Measurements from ENCODE around the gene MAGI2. TPM values are rescaled to one million over a fixed set of nuclear protein-coding genes. Genes with fewer than 3 reads are reported as not detected.

The MAGI2 gene
- total RNA-seq, 1 experiment from 2014 or later = 0.22 TPM

DNA sequence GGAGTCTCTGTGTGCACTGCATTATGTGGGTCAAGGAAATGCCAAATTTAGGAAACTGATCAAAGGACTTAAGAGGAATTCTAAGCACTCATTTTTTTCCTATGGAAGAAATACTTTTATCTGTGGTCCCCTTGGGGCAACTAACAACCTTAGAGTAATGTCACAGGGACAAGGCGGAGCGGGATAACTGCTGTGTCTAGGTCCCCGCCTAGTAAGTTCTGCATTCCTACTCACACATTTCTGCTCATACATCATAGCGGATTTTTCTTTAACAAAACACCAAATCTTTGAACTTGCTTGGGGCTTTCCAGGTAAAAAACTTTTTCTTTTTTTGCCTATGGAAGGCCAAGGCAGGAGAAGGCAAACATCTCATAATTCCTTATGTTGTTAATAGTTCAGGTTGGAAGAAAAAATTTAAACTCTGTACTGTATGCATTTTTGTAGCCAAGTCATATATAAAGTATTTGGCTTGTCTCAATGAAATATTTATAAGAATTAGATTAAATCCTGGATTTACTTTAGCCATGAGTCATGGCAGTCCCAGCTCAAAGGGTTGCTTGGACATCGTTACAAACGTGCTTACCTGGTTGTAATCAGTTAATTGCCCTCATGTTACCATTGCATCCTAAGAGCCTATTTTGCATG is 1369.9 kb downstream of the MAGI2 start:
- BruUV-seq (replicated peaks) = no TSS peak
- no peaks in the 10 kb centered on the region for H3K9me3 ChIP-seq (ENCODE audit: control insufficient read depth in 1 of 2, insufficient read depth in 1 of 2, low read depth in 1 of 2, low read length in 2 of 2)
- no peak overlapping the region for H3K27ac ChIP-seq (ENCODE audit: low read depth, low read length)

GRCh38 chr7:78082556-78082955 is 1370.9 kb downstream of the MAGI2 start:
- H3K4me3 ChIP-seq (replicated peaks in 1 of 2; ENCODE audit: low read depth in 1 of 2, low read length in 2 of 2) = no peak overlapping the region
- no peak overlapping the region for H3K4me2 ChIP-seq (ENCODE audit: low read length)
- BruUV-seq (replicated peaks) = no TSS peak
- intact Hi-C loops (cut with micrococcal nuclease) = no loop called here
- ATAC-seq = no peak
- H3K9ac ChIP-seq (ENCODE audit: low read length) = no peak overlapping the region
- no peak for DNase-seq (ENCODE audit: low read depth, low spot score)
- 0 out of 2 replicates have a peak, but pooled peaks cover 3% of the 10 kb centered on the region for H4K20me1 ChIP-seq (ENCODE audit: insufficient read depth)
- no peak overlapping the region for H2AFZ ChIP-seq (ENCODE audit: low read depth, low read length, poor library complexity, severe bottlenecking)
- peaks cover 30% of the 10 kb centered on the region for H3K27me3 ChIP-seq (ENCODE audit: insufficient read depth, low read length)
- ChIA-PET RAD21 (ENCODE audit: low non-redundant PET in 1 of 2, low total read pairs in 2 of 2, uncharacterized antibody in 2 of 2, unreplicated experiment in 2 of 2) (no interaction called here), CTCF (no interaction called here), POLR2A (no interaction called here)
- H3K4me1 ChIP-seq (ENCODE audit: control insufficient read depth in 1 of 2, insufficient read depth in 2 of 2, low read length in 2 of 2) = no peaks in the 10 kb centered on the region
- H3K27ac ChIP-seq (ENCODE audit: low read depth, low read length) = no peak overlapping the region
- no peaks in the 10 kb centered on the region for H3K79me2 ChIP-seq (ENCODE audit: insufficient read depth, low read length)
- H3K36me3 ChIP-seq (ENCODE audit: control insufficient read depth in 1 of 2, insufficient read depth in 2 of 2, low read length in 2 of 2) = no peaks in the 10 kb centered on the region
- no peaks in the 10 kb centered on the region for H3K9me2 ChIP-seq (ENCODE audit: insufficient read depth)
- no peaks in the 10 kb centered on the region for H3K9me3 ChIP-seq (ENCODE audit: control insufficient read depth in 1 of 2, insufficient read depth in 1 of 2, low read depth in 1 of 2, low read length in 2 of 2)
- no peak for TF ChIP-seq JUND (IDR thresholded peaks at IDR 0.05)
- TF ChIP-seq ATF3 (IDR thresholded peaks at IDR 0.05) = no peak
- no peak for TF ChIP-seq EZH2phosphoT487 (IDR thresholded peaks at IDR 0.05; ENCODE audit: borderline replicate concordance)
- no peak for TF ChIP-seq POLR2A (IDR thresholded peaks at IDR 0.05; ENCODE audit: borderline replicate concordance, extremely low read depth, insufficient read depth, insufficient read length)
- TF ChIP-seq YY1 (IDR thresholded peaks at IDR 0.05; ENCODE audit: extremely low read depth, insufficient replicate concordance, low read depth, low read length) = no peak
- TF ChIP-seq SRF (IDR thresholded peaks at IDR 0.05; ENCODE audit: low read depth) = no peak
- TF ChIP-seq EGR1 (IDR thresholded peaks at IDR 0.05; ENCODE audit: low read depth) = no peak
- TF ChIP-seq POLR2AphosphoS5 (IDR thresholded peaks at IDR 0.05; ENCODE audit: low read depth, low read length) = no peak
- TF ChIP-seq, protein P1, sequence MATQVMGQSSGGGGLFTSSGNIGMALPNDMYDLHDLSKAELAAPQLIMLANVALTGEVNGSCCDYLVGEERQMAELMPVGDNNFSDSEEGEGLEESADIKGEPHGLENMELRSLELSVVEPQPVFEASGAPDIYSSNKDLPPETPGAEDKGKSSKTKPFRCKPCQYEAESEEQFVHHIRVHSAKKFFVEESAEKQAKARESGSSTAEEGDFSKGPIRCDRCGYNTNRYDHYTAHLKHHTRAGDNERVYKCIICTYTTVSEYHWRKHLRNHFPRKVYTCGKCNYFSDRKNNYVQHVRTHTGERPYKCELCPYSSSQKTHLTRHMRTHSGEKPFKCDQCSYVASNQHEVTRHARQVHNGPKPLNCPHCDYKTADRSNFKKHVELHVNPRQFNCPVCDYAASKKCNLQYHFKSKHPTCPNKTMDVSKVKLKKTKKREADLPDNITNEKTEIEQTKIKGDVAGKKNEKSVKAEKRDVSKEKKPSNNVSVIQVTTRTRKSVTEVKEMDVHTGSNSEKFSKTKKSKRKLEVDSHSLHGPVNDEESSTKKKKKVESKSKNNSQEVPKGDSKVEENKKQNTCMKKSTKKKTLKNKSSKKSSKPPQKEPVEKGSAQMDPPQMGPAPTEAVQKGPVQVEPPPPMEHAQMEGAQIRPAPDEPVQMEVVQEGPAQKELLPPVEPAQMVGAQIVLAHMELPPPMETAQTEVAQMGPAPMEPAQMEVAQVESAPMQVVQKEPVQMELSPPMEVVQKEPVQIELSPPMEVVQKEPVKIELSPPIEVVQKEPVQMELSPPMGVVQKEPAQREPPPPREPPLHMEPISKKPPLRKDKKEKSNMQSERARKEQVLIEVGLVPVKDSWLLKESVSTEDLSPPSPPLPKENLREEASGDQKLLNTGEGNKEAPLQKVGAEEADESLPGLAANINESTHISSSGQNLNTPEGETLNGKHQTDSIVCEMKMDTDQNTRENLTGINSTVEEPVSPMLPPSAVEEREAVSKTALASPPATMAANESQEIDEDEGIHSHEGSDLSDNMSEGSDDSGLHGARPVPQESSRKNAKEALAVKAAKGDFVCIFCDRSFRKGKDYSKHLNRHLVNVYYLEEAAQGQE (IDR thresholded peaks at IDR 0.05; ENCODE audit: low read depth) = no peak

More for the DNA sequence above, 1369.9 kb downstream of the MAGI2 start:
- RAD21 ChIA-PET (ENCODE audit: low non-redundant PET in 1 of 2, low total read pairs in 2 of 2, uncharacterized antibody in 2 of 2, unreplicated experiment in 2 of 2) = no interaction called here
- Histone ChIP-seq H3K79me2 (ENCODE audit: insufficient read depth, low read length) (no peaks in the 10 kb centered on the region), H3K9me2 (ENCODE audit: insufficient read depth) (no peaks in the 10 kb centered on the region), H3K36me3 (ENCODE audit: control insufficient read depth in 1 of 2, insufficient read depth in 2 of 2, low read length in 2 of 2) (no peaks in the 10 kb centered on the region), H3K9ac (ENCODE audit: low read length) (no peak overlapping the region), H3K4me2 (ENCODE audit: low read length) (no peak overlapping the region), H3K27me3 (ENCODE audit: insufficient read depth, low read length) (peaks cover 34% of the 10 kb centered on the region), H4K20me1 (ENCODE audit: insufficient read depth) (0 out of 2 replicates have a peak, but pooled peaks cover 3% of the 10 kb centered on the region), H2AFZ (ENCODE audit: low read depth, low read length, poor library complexity, severe bottlenecking) (no peak overlapping the region), H3K4me3 (replicated peaks in 1 of 2; ENCODE audit: low read depth in 1 of 2, low read length in 2 of 2) (no peak overlapping the region), H3K4me1 (ENCODE audit: control insufficient read depth in 1 of 2, insufficient read depth in 2 of 2, low read length in 2 of 2) (no peaks in the 10 kb centered on the region)
- CTCF ChIA-PET = no interaction called here
- ATAC-seq (no peak), DNase-seq (ENCODE audit: low read depth, low spot score) (no peak)
- TF ChIP-seq ZNF274 (IDR thresholded peaks at IDR 0.05; ENCODE audit: low read depth, low read length) (no peak), POLR2AphosphoS5 (IDR thresholded peaks at IDR 0.05; ENCODE audit: low read depth, low read length) (no peak), CBX3 (IDR thresholded peaks at IDR 0.05; ENCODE audit: low read depth) (no peak), ELF1 (IDR thresholded peaks at IDR 0.05; ENCODE audit: borderline replicate concordance, low read depth) (no peak), SIN3A (IDR thresholded peaks at IDR 0.05; ENCODE audit: low read depth) (no peak), EZH2phosphoT487 (IDR thresholded peaks at IDR 0.05; ENCODE audit: borderline replicate concordance) (no peak), POLR2A (IDR thresholded peaks at IDR 0.05; ENCODE audit: borderline replicate concordance, extremely low read depth, insufficient read depth, insufficient read length) (no peak), TCF7L2 (IDR thresholded peaks at IDR 0.05; ENCODE audit: borderline replicate concordance, extremely low read depth, insufficient read depth, insufficient read length) (no peak), MAX (IDR thresholded peaks at IDR 0.05) (no peak), ATF3 (IDR thresholded peaks at IDR 0.05) (no peak), EZH2 (IDR thresholded peaks at IDR 0.05) (no peak), CEBPB (IDR thresholded peaks at IDR 0.05; ENCODE audit: low read depth) (no peak), EGR1 (IDR thresholded peaks at IDR 0.05; ENCODE audit: low read depth) (no peak), SP1 (IDR thresholded peaks at IDR 0.05; ENCODE audit: low read depth) (no peak), YY1 (IDR thresholded peaks at IDR 0.05; ENCODE audit: extremely low read depth, insufficient replicate concordance, low read depth, low read length) (no peak), SRF (IDR thresholded peaks at IDR 0.05; ENCODE audit: low read depth) (no peak), ZFX (IDR thresholded peaks at IDR 0.05) (no peak)
- intact Hi-C loops (cut with micrococcal nuclease) = no loop called here
- POLR2A ChIA-PET = no interaction called here
